GM21825 (cell line): ENCODE data around the gene SLBP.

ENCODE experiments used
- ATAC-seq: cut with Tn5 transposase; IDR thresholded peaks from one replicate; pipeline ENCODE4 v1.9.1; 2021; ENCODE audit warnings: mild to moderate bottlenecking, moderate library complexity; ENCODE audit not compliant: unreplicated experiment

Gene SLBP

GRCh38 chr4:1749370-1749769 is 37.3 kb upstream of the SLBP start:
- no peak for ATAC-seq

DNA sequence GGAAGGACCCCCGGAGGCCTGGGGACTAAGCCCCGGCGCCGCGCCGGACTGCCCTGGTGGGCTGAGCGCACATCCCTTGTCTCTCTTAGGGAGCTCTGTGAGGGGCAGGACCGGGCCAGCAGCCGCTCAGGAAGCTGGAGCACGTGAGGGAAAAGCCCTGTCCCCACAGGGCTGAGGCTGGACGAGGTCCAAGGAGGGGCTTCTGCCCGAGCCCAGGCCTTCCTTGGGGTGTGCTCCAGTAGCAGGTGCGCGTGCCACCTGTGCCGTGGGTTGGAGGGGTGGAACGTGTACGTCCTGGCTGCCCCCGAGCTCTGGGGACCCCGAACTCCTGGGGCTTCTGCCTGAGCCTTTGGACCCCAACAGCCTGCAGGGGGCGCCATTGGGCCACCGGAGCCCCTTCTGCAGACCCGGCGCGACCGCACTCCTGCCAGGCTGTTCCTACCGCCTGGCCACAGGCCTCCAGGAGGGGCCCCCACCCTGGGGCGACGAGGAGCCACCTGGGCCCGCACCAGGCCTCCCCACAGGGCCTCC is 36.4 kb upstream of the SLBP start:
- ATAC-seq = no peak

- ATAC-seq = no peak
Measured at GRCh38 chr4:1747603-1747967, 35.5 kb upstream of the SLBP start.

DNA sequence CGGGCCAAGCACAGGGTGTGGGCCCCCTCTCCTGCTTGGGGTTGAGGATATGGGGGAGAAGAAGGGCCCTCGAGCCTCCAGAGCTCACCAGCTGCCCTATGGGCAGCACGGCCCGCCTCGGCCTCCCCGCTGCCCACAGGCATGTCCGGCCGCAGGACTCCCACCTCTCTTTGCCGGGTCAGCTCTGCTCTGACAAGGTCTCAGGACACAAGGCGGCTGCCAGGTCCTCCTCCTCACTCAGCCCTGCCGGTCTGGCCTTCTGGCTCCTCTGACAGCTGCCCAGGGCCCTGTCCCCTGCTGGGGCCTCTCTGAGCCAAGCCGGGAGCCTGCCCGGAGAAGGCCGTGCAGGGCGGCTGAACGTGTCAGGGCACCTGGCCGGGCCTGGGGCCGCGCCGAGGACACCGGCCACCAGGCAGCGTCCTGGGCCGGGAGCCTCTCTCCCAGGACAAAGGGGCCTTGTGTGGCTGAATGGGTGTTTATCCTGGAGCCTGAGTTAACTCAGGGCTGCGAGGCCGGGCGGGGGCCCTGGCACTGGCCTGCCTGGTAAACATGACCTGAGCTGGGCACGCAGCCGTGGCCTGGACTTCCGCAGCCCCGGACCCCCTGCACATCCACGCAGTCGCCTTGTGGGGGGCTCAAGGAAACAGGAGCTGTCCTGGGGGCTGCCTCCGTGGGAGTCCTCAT is 34.9 kb upstream of the SLBP start:
- no peak for ATAC-seq

DNA sequence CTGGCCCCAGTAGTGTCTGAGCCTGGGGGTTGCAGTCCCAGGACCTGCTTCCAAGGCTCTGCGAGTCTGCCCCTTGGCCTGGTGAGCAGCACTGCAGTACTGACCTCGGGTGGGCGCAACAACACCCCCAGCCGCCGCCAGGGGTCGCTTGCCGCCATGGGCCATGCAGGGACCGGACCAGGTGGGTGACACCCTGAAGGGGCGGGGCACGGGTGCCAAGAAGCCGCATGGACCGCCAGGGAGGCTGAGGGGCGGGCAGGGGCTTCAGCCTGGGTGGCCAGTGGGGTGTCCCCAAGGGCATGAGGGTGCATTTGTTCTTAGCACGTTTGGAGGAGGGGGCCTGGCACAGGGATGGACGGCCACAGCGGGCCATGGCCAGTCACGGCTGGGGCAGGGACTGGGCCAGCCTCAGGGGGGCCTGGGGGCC is 34.2 kb upstream of the SLBP start:
- no peak for ATAC-seq

DNA sequence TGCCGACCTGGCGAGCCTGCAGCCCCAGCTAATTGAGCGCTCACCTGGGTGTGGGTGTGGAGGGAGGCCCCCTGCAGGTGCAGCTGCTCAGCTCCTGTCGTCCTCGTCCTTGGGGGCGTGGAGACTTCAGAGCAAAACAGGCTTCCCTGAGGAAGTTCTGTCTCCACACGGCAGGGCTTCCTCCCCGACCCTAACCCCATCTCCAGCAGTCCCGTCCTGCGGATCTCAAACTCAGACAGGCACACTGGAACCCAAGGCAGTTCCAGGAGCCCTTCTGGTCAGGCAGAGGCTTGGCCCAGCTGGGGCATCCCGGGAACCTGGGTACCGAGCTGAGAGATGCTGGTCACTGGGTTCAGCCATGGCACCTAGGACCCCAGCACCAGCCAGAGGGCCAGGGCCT is 33.6 kb upstream of the SLBP start:
- ATAC-seq = no peak

- no peak for ATAC-seq
Measured at GRCh38 chr4:1745165-1745564, 33.0 kb upstream of the SLBP start.

- ATAC-seq = no peak
Measured at GRCh38 chr4:1744552-1744951, 32.4 kb upstream of the SLBP start.

- ATAC-seq = no peak
Measured at GRCh38 chr4:1743975-1744374, 31.9 kb upstream of the SLBP start.

DNA sequence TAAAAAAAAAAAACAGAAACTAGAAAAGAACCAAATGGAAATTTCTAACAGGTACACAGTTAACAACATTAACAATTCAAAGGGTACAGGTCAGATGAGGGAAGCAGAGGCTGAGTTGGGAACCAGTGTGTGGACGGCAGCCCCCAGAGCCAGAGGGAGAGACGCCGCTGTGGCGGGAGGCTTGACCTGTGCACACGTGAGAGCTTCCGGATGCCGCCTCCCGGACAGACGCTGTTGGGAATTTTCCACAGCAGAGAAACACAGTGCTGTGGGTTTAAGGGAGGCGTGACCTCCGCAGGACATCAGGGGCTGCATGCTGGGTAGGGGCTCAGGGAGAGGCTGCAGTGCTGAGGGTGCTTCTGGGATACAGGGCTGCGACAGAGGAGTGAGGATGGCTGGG is 31.4 kb upstream of the SLBP start:
- no peak for ATAC-seq

DNA sequence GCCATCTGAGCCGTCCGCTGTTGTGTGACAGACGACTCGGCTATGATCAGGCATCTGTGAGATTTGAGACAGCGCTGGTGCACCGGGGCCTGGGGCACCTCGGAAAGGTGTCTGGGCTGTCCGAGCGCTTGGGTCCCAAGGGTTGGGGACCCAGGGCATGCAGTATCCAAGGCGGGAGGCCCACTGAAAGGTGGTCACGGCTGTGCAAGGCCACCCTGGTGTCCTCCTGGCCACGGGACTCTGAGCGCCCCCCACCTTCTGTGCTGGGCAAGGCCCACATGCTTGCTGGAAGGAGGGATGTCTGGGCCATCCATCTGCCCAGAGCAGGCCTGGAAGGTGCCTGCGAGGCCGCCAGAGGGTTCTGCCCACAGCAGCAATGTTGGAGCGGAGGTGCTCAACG is 29.1 kb upstream of the SLBP start:
- ATAC-seq = no peak

DNA sequence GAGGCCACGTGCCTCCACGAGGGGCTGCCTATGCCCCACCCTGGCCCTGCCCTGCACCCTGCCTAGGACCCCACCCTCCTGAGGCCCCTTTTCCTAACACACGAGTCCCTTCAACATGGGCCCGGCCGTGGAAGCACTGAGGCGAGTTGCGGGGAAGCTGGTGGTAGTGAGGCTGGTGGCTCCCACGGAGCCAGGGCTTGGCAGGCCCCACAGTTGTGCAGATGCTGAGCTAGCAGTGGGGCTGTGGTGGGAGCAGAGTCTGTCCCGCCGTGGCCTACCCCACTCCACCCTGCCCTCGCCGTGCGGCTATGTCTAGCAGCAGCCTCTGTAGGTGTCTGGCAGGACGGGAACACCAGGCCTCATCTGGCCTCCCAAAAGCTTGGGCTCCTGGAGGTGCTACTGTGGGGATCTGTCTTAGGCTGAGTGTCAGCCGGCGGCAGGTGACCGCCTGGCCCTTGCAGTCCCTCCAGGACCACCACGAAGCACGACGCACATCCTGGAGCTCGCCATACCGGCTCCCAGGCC is 28.0 kb upstream of the SLBP start:
- ATAC-seq = no peak

DNA sequence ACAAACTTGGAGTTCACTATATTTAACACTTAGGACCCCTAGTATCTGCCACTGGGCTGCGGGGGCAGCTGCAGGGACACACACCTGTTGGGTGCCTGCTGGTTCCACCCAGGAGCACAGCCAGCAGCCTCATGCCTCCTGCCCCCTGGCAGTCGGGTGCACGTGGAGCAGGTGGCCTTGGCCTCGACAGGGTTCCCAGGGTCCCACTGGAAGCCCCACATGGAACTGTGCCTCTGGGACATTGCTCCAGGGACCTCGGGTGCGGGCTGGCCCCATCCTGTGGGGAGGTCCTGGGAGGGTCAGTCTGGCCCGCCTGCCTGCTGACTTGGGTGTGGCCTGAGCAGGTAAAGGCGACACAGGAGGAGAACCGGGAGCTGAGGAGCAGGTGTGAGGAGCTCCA is 27.2 kb upstream of the SLBP start:
- no peak for ATAC-seq

DNA sequence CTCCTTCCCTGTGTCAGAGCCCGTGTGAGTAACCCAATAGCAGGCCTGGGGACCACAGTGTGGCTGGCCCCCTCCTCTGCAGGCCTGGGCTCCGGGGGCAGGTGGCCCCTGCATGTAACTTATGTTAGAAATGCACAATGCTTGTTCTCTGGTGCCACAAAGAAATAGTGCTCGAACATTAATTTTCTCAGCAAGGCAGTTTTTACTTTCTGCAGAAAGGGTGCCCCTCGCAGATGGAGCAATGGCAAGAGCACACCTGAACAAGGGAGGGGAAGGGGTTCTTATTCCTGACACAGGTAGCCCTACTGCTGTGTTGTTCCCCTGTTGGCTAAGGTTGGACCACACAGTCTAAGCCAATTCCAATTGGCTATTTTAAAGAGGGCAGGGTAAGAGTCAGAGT is 26.3 kb upstream of the SLBP start:
- ATAC-seq = no peak

DNA sequence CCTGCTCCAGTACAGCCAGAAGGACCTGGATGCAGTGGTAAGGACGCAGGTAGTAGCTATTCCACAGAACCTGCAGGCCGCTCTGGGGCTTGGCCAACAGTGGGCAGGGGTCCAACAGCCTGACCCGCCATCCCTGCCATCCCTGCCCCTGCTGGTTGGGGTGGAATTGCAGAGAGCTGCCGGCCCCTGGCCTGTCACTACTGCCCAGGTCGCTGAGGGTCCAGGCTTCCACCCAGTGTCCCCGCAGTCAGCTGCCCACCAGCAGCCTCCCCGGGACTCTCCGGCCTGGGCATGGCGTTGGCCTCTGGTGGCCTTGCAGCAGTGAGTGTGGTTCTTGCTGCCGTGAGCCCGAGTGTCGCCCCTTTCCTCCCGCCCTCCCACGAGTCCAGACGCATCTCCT is 25.5 kb upstream of the SLBP start:
- no peak for ATAC-seq

DNA sequence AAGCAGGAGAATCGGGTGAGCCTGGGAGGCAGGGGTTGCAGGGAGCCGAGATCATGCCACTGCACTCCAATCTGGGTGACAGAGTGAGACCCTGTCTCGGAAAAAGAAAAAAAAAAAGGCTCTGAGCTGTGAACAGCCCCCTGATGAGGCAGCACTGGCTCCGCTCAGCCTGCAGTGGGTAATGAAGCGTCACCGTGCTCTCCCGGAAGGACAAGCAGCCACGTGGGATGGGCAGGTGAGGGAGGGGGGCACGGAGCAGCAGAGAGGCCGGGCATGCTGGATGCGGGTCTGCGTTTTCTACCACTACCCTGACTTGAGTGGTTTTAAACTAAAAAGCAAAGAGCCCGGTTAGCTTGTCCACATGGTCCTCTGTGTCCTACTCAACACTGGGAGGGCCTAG is 24.7 kb upstream of the SLBP start:
- ATAC-seq = no peak

DNA sequence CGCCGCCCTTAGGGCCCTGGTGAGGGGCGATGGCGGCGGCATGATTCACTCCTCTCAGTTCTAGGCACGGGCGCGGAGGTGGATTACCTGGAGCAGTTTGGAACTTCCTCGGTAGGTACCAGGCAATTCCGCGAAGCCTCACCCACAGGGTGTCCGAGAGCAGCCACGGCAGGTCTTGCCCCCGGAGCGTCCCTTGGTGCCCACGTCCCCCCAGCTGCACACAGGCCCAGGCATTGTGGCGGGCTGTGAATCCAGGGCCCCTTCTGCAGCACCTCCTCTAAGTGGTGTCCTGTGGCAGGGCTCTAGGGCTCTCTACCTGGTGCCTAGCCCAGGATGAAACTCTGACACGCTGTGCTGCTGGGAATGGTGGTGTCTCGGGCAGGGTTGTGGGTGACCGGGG is 23.1 kb upstream of the SLBP start:
- ATAC-seq = no peak

DNA sequence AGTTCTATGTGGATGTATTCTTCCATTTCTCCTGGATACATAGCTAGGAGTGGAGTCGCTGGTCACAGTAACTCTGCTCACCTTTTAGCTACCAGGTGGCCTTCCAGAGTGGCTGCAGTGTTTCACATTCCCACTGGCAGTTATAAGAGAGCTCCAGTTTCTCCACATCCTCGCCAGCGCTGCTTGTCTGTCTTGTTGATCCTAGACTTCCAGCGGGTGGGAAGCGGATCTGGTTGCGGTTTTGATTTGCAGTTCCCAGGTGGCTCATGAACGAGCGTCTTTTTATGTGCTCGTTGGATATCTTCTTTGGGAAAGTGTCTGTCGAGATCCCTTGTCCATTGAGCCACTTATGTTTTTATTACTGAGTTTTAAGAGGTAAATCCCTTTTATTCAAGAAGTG is 20.8 kb upstream of the SLBP start:
- ATAC-seq = no peak

- no peak for ATAC-seq
Measured at GRCh38 chr4:1731180-1731579, 19.1 kb upstream of the SLBP start.

GRCh38 chr4:1730532-1731135 is 18.5 kb upstream of the SLBP start:
- ATAC-seq = no peak

- no peak for ATAC-seq
Measured at GRCh38 chr4:1728061-1728980, 16.2 kb upstream of the SLBP start.
